Mesenchymal stem cell (in vitro differentiated cells and primary cell): Measurements from ENCODE around the gene GALNT13.

Source experiments
- DNase-seq: peaks from one replicate; pipeline ENCODE4 v3.0.0-alpha.2; 2013
- H2AFZ ChIP-seq: one replicate; pipeline ENCODE4 v1.6.1; 2013; ENCODE audit warnings: low read depth, mild to moderate bottlenecking, control low read depth, inconsistent platforms, low read length, moderate library complexity
- H2AK5ac ChIP-seq: 2 replicates; pipeline ENCODE4 v1.6.1; 2013; ENCODE audit warnings: low read length, moderate library complexity, mild to moderate bottlenecking, inconsistent platforms; ENCODE audit not compliant: severe bottlenecking
- H2BK120ac ChIP-seq: one replicate; pipeline ENCODE4 v1.6.1; 2013; ENCODE audit warnings: low read depth, mild to moderate bottlenecking, inconsistent platforms, low read length, moderate library complexity
- H2BK12ac ChIP-seq, 2 experiments: one replicate each; pipeline ENCODE4 v1.6.1; 2013; ENCODE audit warnings: inconsistent platforms in 2 of 2, low read length in 2 of 2, mild to moderate bottlenecking in 2 of 2, moderate library complexity in 2 of 2, control low read depth in 1 of 2
- H2BK15ac ChIP-seq: one replicate; pipeline ENCODE4 v1.6.1; 2013; ENCODE audit warnings: mild to moderate bottlenecking, low read depth, inconsistent platforms; ENCODE audit not compliant: poor library complexity, severe bottlenecking
- H2BK5ac ChIP-seq: 2 replicates; pipeline ENCODE4 v1.6.1; 2013; ENCODE audit warnings: low read depth, mild to moderate bottlenecking, low read length, control low read depth, inconsistent platforms; ENCODE audit not compliant: poor library complexity, severe bottlenecking
- H3K14ac ChIP-seq, 2 experiments: one replicate each; pipeline ENCODE4 v1.6.1; 2013; ENCODE audit warnings: inconsistent platforms in 2 of 2, low read length in 2 of 2, control low read depth in 1 of 2, mild to moderate bottlenecking in 1 of 2, moderate library complexity in 1 of 2
- H3K18ac ChIP-seq, 2 experiments: one replicate each; pipeline ENCODE4 v1.6.1; 2013; ENCODE audit warnings: inconsistent platforms in 2 of 2, low read length in 2 of 2, control low read depth in 1 of 2, low read depth in 1 of 2, mild to moderate bottlenecking in 1 of 2
- H3K23ac ChIP-seq, 2 experiments: one replicate each; pipeline ENCODE4 v1.6.1; 2013; ENCODE audit warnings: inconsistent platforms in 2 of 2, low read length in 2 of 2, mild to moderate bottlenecking in 2 of 2, moderate library complexity in 2 of 2, control low read depth in 1 of 2
- H3K27ac ChIP-seq: 2 replicates; pipeline ENCODE4 v1.5.1; 2013; ENCODE audit warnings: mild to moderate bottlenecking, moderate library complexity, low read length, control low read depth, inconsistent platforms; ENCODE audit not compliant: poor library complexity, severe bottlenecking
- H3K27me3 ChIP-seq, 2 experiments: 2 replicates each; pipeline versions ENCODE4 v1.6.1 to v1.7.0; 2013; ENCODE audit warnings: low read length in 2 of 2, mild to moderate bottlenecking in 2 of 2, moderate library complexity in 2 of 2, control low read depth in 1 of 2, inconsistent platforms in 1 of 2; ENCODE audit not compliant: control insufficient read depth in 1 of 2, insufficient read depth in 1 of 2
- H3K36me3 ChIP-seq, 2 experiments: 2 replicates each; pipeline versions ENCODE4 v1.6.1 to v1.7.0; 2013; ENCODE audit warnings: low read length in 2 of 2, control low read depth in 1 of 2, inconsistent platforms in 1 of 2, low read depth in 1 of 2, mild to moderate bottlenecking in 1 of 2; ENCODE audit not compliant: insufficient read depth in 2 of 2, control insufficient read depth in 1 of 2
- H3K4ac ChIP-seq, 2 experiments: one replicate each; pipeline ENCODE4 v1.6.1; 2013; ENCODE audit warnings: inconsistent platforms in 2 of 2, low read length in 2 of 2, mild to moderate bottlenecking in 2 of 2, moderate library complexity in 2 of 2, control low read depth in 1 of 2, low read depth in 1 of 2
- H3K4me1 ChIP-seq: 2 replicates; pipeline ENCODE4 v1.6.1; 2013; ENCODE audit warnings: low read depth, low read length, control low read depth; ENCODE audit not compliant: control insufficient read depth, insufficient read depth
- H3K4me2 ChIP-seq: 2 replicates; pipeline ENCODE4 v1.6.1; 2013; ENCODE audit warnings: low read length, mild to moderate bottlenecking, inconsistent platforms; ENCODE audit not compliant: poor library complexity, severe bottlenecking
- H3K4me3 ChIP-seq, 2 experiments: 2 replicates each; pipeline versions ENCODE4 v1.5.1 to v1.7.0; 2013; ENCODE audit warnings: low read length in 2 of 2, mild to moderate bottlenecking in 2 of 2, control low read depth in 1 of 2, low read depth in 1 of 2; ENCODE audit not compliant: insufficient read depth in 1 of 2
- H3K79me1 ChIP-seq: replicated peaks from 2 replicates; pipeline ENCODE4 v1.6.1; 2013; ENCODE audit warnings: mild to moderate bottlenecking, control low read depth, low read length, inconsistent platforms; ENCODE audit not compliant: poor library complexity, severe bottlenecking
- H3K9ac ChIP-seq: 2 replicates; pipeline ENCODE4 v1.7.0; 2013; ENCODE audit warnings: mild to moderate bottlenecking, low read length, moderate library complexity
- H3K9me3 ChIP-seq: 2 replicates; pipeline ENCODE4 v1.7.0; 2013; ENCODE audit warnings: mild to moderate bottlenecking, low read length; ENCODE audit not compliant: control insufficient read depth
- H4K8ac ChIP-seq: one replicate; pipeline ENCODE4 v1.6.1; 2013; ENCODE audit warnings: inconsistent platforms, mild to moderate bottlenecking, low read length, moderate library complexity
- H4K91ac ChIP-seq: one replicate; pipeline ENCODE4 v1.6.1; 2013; ENCODE audit warnings: mild to moderate bottlenecking, low read length, inconsistent platforms
- WGBS: methylation state at CpG from one replicate; pipeline ENCODE4 v1.1.7; 2013; ENCODE audit warnings: mixed read lengths; 5-methylcytosine and 5-hydroxymethylcytosine counted together

The GALNT13 gene

GRCh38 chr2:154261473-154262027, 389.8 kb downstream of the GALNT13 start:
- no peak overlapping the region for H2AFZ ChIP-seq
- no peak overlapping the region for H4K8ac ChIP-seq
- H3K4ac ChIP-seq = no peak overlapping the region
- no peak overlapping the region for H2BK15ac ChIP-seq
- H2AK5ac ChIP-seq = no peak overlapping the region
- H2BK5ac ChIP-seq = no peak overlapping the region
- H3K14ac ChIP-seq = no peak overlapping the region
- no peak overlapping the region for H3K18ac ChIP-seq
- H3K4me3 ChIP-seq = no peak overlapping the region
- no peak overlapping the region for H3K23ac ChIP-seq
- no peaks in the 10 kb centered on the region for H3K27me3 ChIP-seq
- no peaks in the 10 kb centered on the region for H3K4me1 ChIP-seq
- no peak overlapping the region for H3K9ac ChIP-seq
- no peak overlapping the region for H3K27ac ChIP-seq
- WGBS = 94% methylated on average over 1 of the region's 2 CpGs
- H2BK12ac ChIP-seq = no peak overlapping the region
- no peaks in the 10 kb centered on the region for H3K9me3 ChIP-seq
- DNase-seq = no peak
- no peak overlapping the region for H3K4me2 ChIP-seq
- no peak overlapping the region for H4K91ac ChIP-seq
- no peaks in the 10 kb centered on the region for H3K36me3 ChIP-seq
- H2BK120ac ChIP-seq = no peak overlapping the region
- H3K79me1 ChIP-seq = no peaks in the 10 kb centered on the region

- Histone ChIP-seq H2BK15ac (no peak overlapping the region), H3K23ac (no peak overlapping the region), H2BK12ac (no peak overlapping the region), H3K14ac (no peak overlapping the region), H4K8ac (no peak overlapping the region), H3K4me2 (no peak overlapping the region), H3K9ac (no peak overlapping the region), H4K91ac (no peak overlapping the region), H3K79me1 (no peaks in the 10 kb centered on the region), H3K18ac (no peak overlapping the region), H3K4me3 (no peak overlapping the region), H3K4me1 (no peaks in the 10 kb centered on the region), H3K4ac (no peak overlapping the region), H2AK5ac (no peak overlapping the region), H3K27me3 (no peaks in the 10 kb centered on the region), H2AFZ (no peak overlapping the region), H3K27ac (no peak overlapping the region), H2BK5ac (no peak overlapping the region), H3K9me3 (no peaks in the 10 kb centered on the region), H3K36me3 (no peaks in the 10 kb centered on the region), H2BK120ac (no peak overlapping the region)
- no peak for DNase-seq
These were observed 391.5 kb downstream of the GALNT13 start for GRCh38 chr2:154263206-154263605.

- 40% methylated on average over 1 of the region's 2 CpGs for WGBS
- DNase-seq = no peak
- Histone ChIP-seq H3K4me3 (no peak overlapping the region), H2AFZ (no peak overlapping the region), H3K9me3 (no peaks in the 10 kb centered on the region), H3K27me3 (no peaks in the 10 kb centered on the region), H2BK15ac (no peak overlapping the region), H4K8ac (no peak overlapping the region), H3K4ac (no peak overlapping the region), H3K23ac (no peak overlapping the region), H2AK5ac (no peak overlapping the region), H3K9ac (no peak overlapping the region), H3K27ac (no peak overlapping the region), H3K4me2 (no peak overlapping the region), H2BK12ac (no peak overlapping the region), H2BK120ac (no peak overlapping the region), H3K4me1 (no peaks in the 10 kb centered on the region), H2BK5ac (no peak overlapping the region), H3K79me1 (no peaks in the 10 kb centered on the region), H4K91ac (no peak overlapping the region), H3K14ac (no peak overlapping the region), H3K36me3 (no peaks in the 10 kb centered on the region), H3K18ac (no peak overlapping the region)
These were observed 392.3 kb downstream of the GALNT13 start for GRCh38 chr2:154264024-154264423.

GRCh38 chr2:154267983-154268382, 396.3 kb downstream of the GALNT13 start:
- no peak overlapping the region for H3K27ac ChIP-seq
- H2AFZ ChIP-seq = no peak overlapping the region
- no peak overlapping the region for H3K4me2 ChIP-seq
- no peak for DNase-seq
- H3K4me3 ChIP-seq = no peak overlapping the region
- 100% methylated on average over 1 of the region's 2 CpGs for WGBS
- no peaks in the 10 kb centered on the region for H3K9me3 ChIP-seq
- H2BK12ac ChIP-seq = no peak overlapping the region
- H2BK15ac ChIP-seq = no peak overlapping the region
- no peaks in the 10 kb centered on the region for H3K4me1 ChIP-seq
- no peak overlapping the region for H4K91ac ChIP-seq
- H3K4ac ChIP-seq = no peak overlapping the region
- no peak overlapping the region for H3K18ac ChIP-seq
- no peak overlapping the region for H3K14ac ChIP-seq
- H3K23ac ChIP-seq = no peak overlapping the region
- no peaks in the 10 kb centered on the region for H3K27me3 ChIP-seq
- no peak overlapping the region for H2BK120ac ChIP-seq
- H3K9ac ChIP-seq = no peak overlapping the region
- H3K36me3 ChIP-seq = no peaks in the 10 kb centered on the region
- H4K8ac ChIP-seq = no peak overlapping the region
- H2AK5ac ChIP-seq = no peak overlapping the region
- H3K79me1 ChIP-seq = no peaks in the 10 kb centered on the region
- no peak overlapping the region for H2BK5ac ChIP-seq
